Keratinocyte (primary cell): ENCODE measurements around the gene CAPN7. TPM values are rescaled to one million over a fixed set of nuclear protein-coding genes. Genes with fewer than 3 reads are reported as not detected.

Source experiments
- DNase-seq: peaks from one replicate; pipeline ENCODE4 v3.0.0-alpha.2; 2011; ENCODE audit warnings: low read depth, missing footprints, low spot score
- FAIRE-seq: peaks from 2 replicates; lab custom pipeline; 2011; peaks lifted over from hg19 to GRCh38; lab: Jason Lieb, UNC
- H2AFZ ChIP-seq: 2 replicates; pipeline ENCODE4 v1.6.0; 2012; ENCODE audit warnings: low read length, control low read depth, inconsistent platforms; ENCODE audit not compliant: control insufficient read depth
- H3K27ac ChIP-seq: 2 replicates; pipeline ENCODE4 v1.5.1; 2011; ENCODE audit warnings: low read length; ENCODE audit not compliant: control insufficient read depth, insufficient read depth
- H3K27me3 ChIP-seq: 3 replicates; pipeline ENCODE4 v1.6.0; 2011; ENCODE audit warnings: low read length; ENCODE audit not compliant: control insufficient read depth, insufficient read depth; ENCODE audit errors: extremely low read depth
- H3K36me3 ChIP-seq, 2 experiments: 2 replicates in 1 of 2; 3 replicates in 1 of 2; pipeline ENCODE4 v1.5.1; 2011; ENCODE audit warnings: low read length in 2 of 2, mild to moderate bottlenecking in 1 of 2; ENCODE audit not compliant: control insufficient read depth in 2 of 2, insufficient read depth in 2 of 2; ENCODE audit errors: extremely low read depth in 1 of 2
- H3K4me1 ChIP-seq: 3 replicates; pipeline ENCODE4 v1.5.1; 2011; ENCODE audit warnings: low read length; ENCODE audit not compliant: control insufficient read depth, insufficient read depth; ENCODE audit errors: extremely low read depth
- H3K4me2 ChIP-seq: 3 replicates; pipeline ENCODE4 v1.6.0; 2011; ENCODE audit warnings: low read depth, low read length; ENCODE audit not compliant: control insufficient read depth, insufficient read depth; ENCODE audit errors: extremely low read depth
- H3K4me3 ChIP-seq, 3 experiments: fragments of 200-600 bp in 1 of 3; sonication (generic) in 1 of 3; 2 replicates in 2 of 3; 3 replicates in 1 of 3; pipeline ENCODE4 v1.5.1; 2011 to 2016; ENCODE audit warnings: low read length in 3 of 3, mild to moderate bottlenecking in 3 of 3, control low read depth in 2 of 3, inconsistent platforms in 1 of 3, low read depth in 1 of 3, mixed read lengths in 1 of 3, mixed run types in 1 of 3, moderate library complexity in 1 of 3; ENCODE audit not compliant: control insufficient read depth in 2 of 3, insufficient read depth in 2 of 3; ENCODE audit errors: extremely low read depth in 1 of 3
- H3K79me2 ChIP-seq: 2 replicates; pipeline ENCODE4 v1.6.0; 2012; ENCODE audit warnings: low read length; ENCODE audit not compliant: control insufficient read depth, insufficient read depth
- H3K9ac ChIP-seq: 3 replicates; pipeline ENCODE4 v1.6.0; 2011; ENCODE audit warnings: low read length; ENCODE audit not compliant: control insufficient read depth, insufficient read depth; ENCODE audit errors: extremely low read depth
- H3K9me1 ChIP-seq: 3 replicates; pipeline ENCODE4 v1.6.0; 2011; ENCODE audit warnings: low read length; ENCODE audit not compliant: control insufficient read depth, insufficient read depth; ENCODE audit errors: extremely low read depth
- H3K9me3 ChIP-seq: 2 replicates; pipeline ENCODE4 v1.5.1; 2012; ENCODE audit warnings: low read depth, low read length; ENCODE audit not compliant: control insufficient read depth
- H4K20me1 ChIP-seq: 3 replicates; pipeline ENCODE4 v1.6.0; 2011; ENCODE audit warnings: low read length; ENCODE audit not compliant: control insufficient read depth, insufficient read depth; ENCODE audit errors: extremely low read depth
- CTCF ChIP-seq, 3 experiments: IDR thresholded peaks in 1 of 3; conservative IDR thresholded peaks in 1 of 3; optimal IDR thresholded peaks in 1 of 3; 2 replicates in 2 of 3; 3 replicates in 1 of 3; pipeline versions ENCODE3 to v1.5.1; 2011; ENCODE audit warnings: low read length in 3 of 3, mild to moderate bottlenecking in 3 of 3, moderate library complexity in 2 of 3, control low read depth in 1 of 3, inconsistent platforms in 1 of 3; ENCODE audit not compliant: insufficient read depth in 2 of 3; ENCODE audit errors: extremely low read depth in 1 of 3
- EZH2 ChIP-seq: IDR thresholded peaks from one replicate; pipeline ENCODE4 v1.6.1; 2012; ENCODE audit warnings: inconsistent platforms, mild to moderate bottlenecking, low read length, moderate library complexity
- dilution Hi-C: fragments of 300-500 bp; cut with MboI; formaldehyde crosslinking; loops from one replicate; pipeline ENCODE4 v1.7.0; 2020; ENCODE audit warnings: low sequenced_read_pairs; ENCODE audit not compliant: extremely low pct_ligation_motif_present
- polyA plus RNA-seq, 5 experiments: library from polyadenylated mRNA; depleted of rRNA in 3 of 5; stranded (reverse) in 3 of 5; stranded (forward) in 1 of 5; unstranded in 1 of 5; fragments of >200 nt; gene quantifications; 1 replicate in 1 of 5; 2 replicates in 3 of 5; 3 replicates in 1 of 5; pipeline versions ENCODE4 v1.2.1 to v1.2.3, GENCODE V29; 2011 to 2012; ENCODE audit warnings: missing spikeins in 2 of 5, low read depth in 1 of 5, low replicate concordance in 1 of 5

The CAPN7 gene
- polyA plus RNA-seq, 1 donor (not counting 4 experiments of a cell fraction or from before 2014, with no cell fraction given): 29.3 TPM

- H3K79me2 ChIP-seq: no peaks in the 10 kb centered on the region
- no peaks in the 10 kb centered on the region for H3K36me3 ChIP-seq
- H3K27ac ChIP-seq: no peak overlapping the region
- H3K9me3 ChIP-seq: no peaks in the 10 kb centered on the region
- FAIRE-seq: no peak
- no peak overlapping the region for H3K4me2 ChIP-seq
- dilution Hi-C loops: no loop called here
- H3K27me3 ChIP-seq: no peaks in the 10 kb centered on the region
- no peak overlapping the region for H3K4me3 ChIP-seq
- DNase-seq: no peak
- TF ChIP-seq EZH2 (no peak), CTCF (optimal IDR thresholded peaks at IDR 0.05 in 1 of 3, IDR thresholded peaks at IDR 0.05 in 1 of 3, conservative IDR thresholded peaks at IDR 0.05 in 1 of 3; ENCODE audit: extremely low read depth in 1 of 3, insufficient read depth in 2 of 3, low read length in 3 of 3) (no peak)
- H3K9me1 ChIP-seq: no peaks in the 10 kb centered on the region
- H3K9ac ChIP-seq: no peak overlapping the region
- no peak overlapping the region for H2AFZ ChIP-seq
- peaks cover 4% of the 10 kb centered on the region for H3K4me1 ChIP-seq
- no peaks in the 10 kb centered on the region for H4K20me1 ChIP-seq
Measured at GRCh38 chr3:15276028-15276724, 70.1 kb downstream of the CAPN7 start.

- H3K27me3 ChIP-seq: no peaks in the 10 kb centered on the region
- no peak overlapping the region for H3K4me2 ChIP-seq
- H3K27ac ChIP-seq: no peak overlapping the region
- no peaks in the 10 kb centered on the region for H3K9me3 ChIP-seq
- TF ChIP-seq CTCF (optimal IDR thresholded peaks at IDR 0.05 in 1 of 3, IDR thresholded peaks at IDR 0.05 in 1 of 3, conservative IDR thresholded peaks at IDR 0.05 in 1 of 3; ENCODE audit: extremely low read depth in 1 of 3, insufficient read depth in 2 of 3, low read length in 3 of 3) (no peak), EZH2 (no peak)
- no peak overlapping the region for H3K9ac ChIP-seq
- no peaks in the 10 kb centered on the region for H3K36me3 ChIP-seq
- dilution Hi-C loops: no loop called here
- H3K79me2 ChIP-seq: no peaks in the 10 kb centered on the region
- no peak overlapping the region for H3K4me3 ChIP-seq
- FAIRE-seq: no peak
- H2AFZ ChIP-seq: no peak overlapping the region
- H3K4me1 ChIP-seq: peaks cover 4% of the 10 kb centered on the region
- no peaks in the 10 kb centered on the region for H4K20me1 ChIP-seq
- no peak for DNase-seq
- H3K9me1 ChIP-seq: no peaks in the 10 kb centered on the region
Measured at GRCh38 chr3:15277861-15278500, 71.9 kb downstream of the CAPN7 start.
